HPDE6-E6E7 (cell line): ENCODE measurements around the gene HDAC1.

ENCODE experiments used
- DNase-seq: peaks from one replicate; pipeline ENCODE4 v3.0.0; 2011; ENCODE audit warnings: missing footprints; ENCODE audit errors: extremely low spot score

HDAC1 gene

DNA sequence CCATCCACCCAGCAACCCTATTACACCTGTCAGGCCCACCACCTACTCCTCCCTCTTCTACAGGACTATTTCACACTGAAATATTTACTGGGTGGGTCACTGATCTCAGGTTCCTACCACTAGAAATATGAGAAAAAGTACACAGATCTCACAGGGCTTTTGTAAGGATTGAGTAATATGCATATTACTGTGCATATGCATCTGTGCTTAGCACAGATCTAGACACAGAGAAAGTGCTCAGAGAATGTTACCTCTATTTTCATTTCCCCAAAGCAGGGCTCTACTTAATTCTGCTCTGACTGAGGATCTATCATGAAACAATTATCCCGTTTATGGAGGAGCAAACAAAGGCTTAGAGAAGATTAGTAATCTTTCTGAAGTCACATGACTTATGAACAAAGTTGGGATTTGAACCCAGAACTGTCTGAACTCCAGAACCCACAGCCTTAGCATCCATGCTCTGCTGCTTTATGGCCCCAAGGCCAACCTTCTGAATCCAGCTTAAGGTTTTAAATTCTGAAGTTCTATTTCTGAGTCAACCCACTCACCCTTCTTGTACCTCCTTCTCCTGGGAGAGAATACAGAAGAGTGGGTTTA lies 82.2 kb downstream of the HDAC1 start:
- no peak for DNase-seq

DNA sequence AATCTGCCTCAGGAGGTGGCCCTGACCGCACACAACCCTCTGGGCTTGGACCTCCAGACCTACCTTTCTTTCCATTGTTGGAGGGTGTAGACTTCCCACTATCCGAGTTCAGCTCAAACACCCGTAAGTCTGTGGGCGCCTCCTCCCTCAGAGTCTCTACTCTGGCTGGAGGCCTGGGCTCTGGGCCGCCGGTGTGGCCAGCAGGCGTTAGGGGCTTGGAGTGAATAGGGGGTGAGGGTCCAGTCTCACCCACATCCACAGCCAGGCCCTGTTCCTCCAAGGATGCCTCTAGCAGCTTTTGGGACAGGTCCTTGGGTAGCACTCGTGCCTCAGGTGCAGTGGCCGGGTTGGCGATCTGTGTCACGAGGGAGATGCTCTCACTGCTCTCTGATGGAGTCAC lies 84.3 kb downstream of the HDAC1 start:
- no peak for DNase-seq

DNA sequence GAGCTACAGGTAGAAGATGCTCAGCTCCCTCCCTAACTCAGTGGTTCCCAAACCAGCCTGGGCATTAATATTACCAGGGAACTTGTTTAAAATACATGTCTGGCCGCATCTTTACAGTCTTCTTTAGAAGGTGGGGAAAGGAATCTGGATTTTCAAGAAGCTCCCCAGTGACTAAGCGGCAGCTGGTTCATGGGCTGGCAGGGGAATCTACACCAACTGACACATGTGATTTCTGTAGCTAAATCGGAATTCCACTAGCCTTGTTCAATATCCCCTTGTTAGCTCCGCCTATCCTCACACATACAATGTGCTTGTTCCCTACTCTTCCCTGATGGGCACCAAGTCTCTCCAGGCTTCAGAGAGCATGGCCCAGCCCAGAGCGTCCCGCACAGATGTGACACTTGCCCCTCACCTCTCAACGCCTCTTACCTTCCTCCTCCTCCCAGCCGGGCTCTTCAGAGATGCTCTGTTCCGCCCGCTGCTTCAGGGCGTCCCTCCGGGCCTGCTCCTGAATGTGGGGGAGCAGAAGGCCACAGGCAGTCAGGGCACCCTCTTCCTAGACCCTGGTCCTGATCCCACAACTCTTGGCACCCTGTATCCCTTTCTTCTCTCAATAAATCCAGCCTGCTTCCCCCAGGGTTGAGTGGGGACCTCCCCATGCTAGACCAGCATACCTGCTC lies 85.8 kb downstream of the HDAC1 start:
- no peak for DNase-seq

DNA sequence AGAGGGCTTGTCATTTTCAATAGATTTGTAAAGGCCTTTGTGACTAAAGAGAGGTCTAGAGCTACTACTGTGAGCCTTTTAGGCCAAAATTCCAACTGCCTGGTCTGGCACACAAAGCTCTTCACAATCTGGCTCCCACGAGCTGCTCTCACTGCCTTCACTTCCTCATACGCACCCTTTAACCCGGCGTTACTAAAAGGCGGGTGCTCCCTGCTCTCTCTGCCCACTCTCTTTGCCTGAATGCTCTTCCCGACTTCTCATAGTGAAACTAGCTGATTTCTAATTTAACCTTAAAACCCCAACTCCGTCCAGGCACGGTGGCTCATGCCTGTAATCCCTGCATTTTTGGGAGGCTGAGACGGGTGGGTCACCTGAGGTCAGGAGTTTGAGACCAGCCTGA lies 88.2 kb downstream of the HDAC1 start:
- no peak for DNase-seq
